Epithelial cell of esophagus (primary cell): Measurements from ENCODE around the gene LARGE2.

Experiments
- DNase-seq: peaks from one replicate; pipeline ENCODE4 v3.0.0; 2010; ENCODE audit warnings: low read depth
- H3K4me3 ChIP-seq: 2 replicates; pipeline ENCODE4 v1.5.1; 2011; ENCODE audit warnings: mild to moderate bottlenecking, low read length, control low read depth
- TF ChIP-seq, protein P1 (sequence below): IDR thresholded peaks from 2 replicates; pipeline ENCODE4 v1.5.1; 2011; ENCODE audit warnings: low read depth, mild to moderate bottlenecking, low read length, control low read depth, inconsistent platforms; ENCODE audit not compliant: insufficient read depth; ENCODE audit errors: missing control alignments

LARGE2 gene

DNA sequence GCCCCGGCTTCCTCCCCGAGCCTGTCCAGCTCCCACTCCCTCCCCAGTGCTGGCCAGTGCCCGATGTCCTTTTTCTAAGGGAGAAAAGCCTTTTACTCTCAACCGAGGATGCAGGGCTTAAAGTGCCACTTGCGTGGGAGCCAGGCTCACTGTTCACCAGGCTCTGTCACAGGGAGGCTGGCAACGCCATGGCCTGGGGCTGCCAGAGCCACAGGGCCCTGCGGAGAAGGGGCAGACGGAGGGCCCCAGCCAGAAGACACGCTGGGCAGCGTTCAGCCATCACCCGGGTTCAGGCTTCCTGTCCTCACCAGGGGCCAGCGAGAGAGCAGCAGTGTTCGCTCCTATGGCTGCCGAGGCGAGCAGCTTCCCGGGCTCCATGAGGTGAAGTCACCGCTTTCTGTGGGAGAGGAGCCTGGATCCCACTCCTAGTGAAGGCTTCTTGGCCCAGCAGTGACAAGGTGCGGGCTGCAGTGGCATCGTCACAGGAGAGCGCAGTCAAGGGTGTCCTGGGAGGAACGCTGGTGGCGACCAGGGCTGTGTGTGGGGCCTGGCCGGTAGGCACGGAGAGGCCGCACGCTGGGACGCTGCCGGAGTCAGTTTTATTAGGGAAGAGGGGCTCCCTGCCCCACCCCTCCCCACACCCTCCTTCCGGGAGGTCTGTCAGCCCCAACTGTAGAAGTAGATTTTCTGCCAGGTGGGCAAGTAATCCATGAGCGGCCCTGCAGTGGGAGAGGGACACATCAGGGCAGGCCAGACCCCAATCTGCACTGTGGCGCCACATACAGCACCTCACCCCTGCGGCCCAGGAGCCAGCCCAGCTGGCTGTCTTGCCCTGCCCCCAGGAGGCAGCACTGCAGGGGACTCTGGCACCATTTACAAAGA is 12.6 kb upstream of the LARGE2 start:
- DNase-seq, result no peak
- TF ChIP-seq, protein P1, sequence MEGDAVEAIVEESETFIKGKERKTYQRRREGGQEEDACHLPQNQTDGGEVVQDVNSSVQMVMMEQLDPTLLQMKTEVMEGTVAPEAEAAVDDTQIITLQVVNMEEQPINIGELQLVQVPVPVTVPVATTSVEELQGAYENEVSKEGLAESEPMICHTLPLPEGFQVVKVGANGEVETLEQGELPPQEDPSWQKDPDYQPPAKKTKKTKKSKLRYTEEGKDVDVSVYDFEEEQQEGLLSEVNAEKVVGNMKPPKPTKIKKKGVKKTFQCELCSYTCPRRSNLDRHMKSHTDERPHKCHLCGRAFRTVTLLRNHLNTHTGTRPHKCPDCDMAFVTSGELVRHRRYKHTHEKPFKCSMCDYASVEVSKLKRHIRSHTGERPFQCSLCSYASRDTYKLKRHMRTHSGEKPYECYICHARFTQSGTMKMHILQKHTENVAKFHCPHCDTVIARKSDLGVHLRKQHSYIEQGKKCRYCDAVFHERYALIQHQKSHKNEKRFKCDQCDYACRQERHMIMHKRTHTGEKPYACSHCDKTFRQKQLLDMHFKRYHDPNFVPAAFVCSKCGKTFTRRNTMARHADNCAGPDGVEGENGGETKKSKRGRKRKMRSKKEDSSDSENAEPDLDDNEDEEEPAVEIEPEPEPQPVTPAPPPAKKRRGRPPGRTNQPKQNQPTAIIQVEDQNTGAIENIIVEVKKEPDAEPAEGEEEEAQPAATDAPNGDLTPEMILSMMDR, result no peak
- H3K4me3 ChIP-seq, result no peak overlapping the region

DNA sequence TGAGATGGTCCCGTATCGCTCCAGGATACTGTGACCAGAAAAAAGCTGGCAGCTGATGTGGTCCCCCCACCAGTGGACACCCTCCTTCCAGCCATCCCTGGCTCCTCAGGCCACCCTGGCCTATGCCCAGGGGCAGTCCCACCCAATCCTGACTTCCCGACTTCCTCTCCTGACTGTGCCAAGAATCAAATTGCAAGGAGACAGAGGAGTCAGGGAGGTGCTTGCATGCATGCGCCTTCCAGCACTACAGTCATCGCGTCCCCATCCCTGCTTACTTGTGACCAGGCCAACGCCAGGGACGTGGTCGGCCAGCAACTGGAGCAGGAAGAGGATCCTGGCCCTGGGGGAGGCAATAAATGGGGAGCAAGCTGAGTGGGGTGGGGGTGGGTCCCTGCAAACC is 11.8 kb upstream of the LARGE2 start:
- TF ChIP-seq, protein P1, result no peak
- H3K4me3 ChIP-seq, result no peak overlapping the region
- DNase-seq, result no peak

DNA sequence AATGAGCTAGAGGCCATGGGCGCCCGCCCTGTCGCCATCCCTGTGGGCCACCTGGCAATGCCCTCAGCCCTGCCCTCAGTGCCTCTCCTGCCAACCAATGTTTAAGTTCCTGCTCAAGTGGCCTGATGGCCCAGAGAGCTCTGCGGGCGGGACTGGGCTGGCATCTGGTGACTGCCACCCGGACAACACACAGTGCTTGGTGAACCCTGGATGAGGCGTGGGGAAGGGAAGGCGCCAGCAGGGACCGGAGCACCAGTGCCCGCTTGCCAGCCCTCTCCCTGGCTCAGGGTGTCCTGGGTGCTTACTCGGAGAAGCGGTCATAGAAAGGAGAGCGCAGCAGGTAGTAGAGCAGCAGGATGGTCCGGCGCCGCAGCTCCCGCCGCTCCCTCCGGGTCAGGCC is 8.9 kb upstream of the LARGE2 start:
- TF ChIP-seq, protein P1, result no peak
- H3K4me3 ChIP-seq, result no peak overlapping the region
- no peak for DNase-seq

DNA sequence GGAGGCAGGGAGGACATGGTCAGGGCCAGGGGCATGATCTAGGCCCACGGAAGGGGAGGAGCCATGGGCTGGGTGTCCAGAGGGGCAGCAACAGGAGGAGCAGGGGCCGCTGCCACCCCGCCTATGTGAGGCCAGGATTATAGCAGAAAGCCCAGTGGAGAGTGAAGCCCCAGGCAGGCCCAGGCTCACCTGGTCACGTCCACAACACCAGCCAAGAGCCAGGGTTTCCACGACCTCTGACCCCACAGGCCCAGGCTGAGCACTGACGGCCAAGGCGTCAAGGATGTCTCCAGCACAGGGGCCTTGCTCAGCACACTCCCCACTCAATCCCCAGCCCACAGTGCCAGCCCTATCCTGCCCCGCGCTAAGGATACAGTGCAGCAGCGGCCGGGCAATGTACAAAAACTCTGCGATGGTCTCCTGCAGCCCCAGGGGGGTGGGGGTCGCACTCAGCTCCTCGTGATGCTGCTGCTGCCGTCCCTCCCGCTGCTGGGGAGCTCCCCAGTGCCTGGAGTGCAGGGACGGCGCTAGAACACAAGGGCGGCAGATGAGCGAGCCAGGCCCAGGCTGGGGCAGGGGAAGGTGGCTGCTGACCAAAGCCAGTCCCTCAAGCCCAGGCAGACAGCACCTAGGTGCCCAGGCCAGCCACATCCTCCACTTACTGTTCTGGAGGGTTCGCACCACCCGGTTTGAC is 8.4 kb upstream of the LARGE2 start:
- TF ChIP-seq, protein P1, result no peak
- no peak for DNase-seq
- H3K4me3 ChIP-seq, result no peak overlapping the region

DNA sequence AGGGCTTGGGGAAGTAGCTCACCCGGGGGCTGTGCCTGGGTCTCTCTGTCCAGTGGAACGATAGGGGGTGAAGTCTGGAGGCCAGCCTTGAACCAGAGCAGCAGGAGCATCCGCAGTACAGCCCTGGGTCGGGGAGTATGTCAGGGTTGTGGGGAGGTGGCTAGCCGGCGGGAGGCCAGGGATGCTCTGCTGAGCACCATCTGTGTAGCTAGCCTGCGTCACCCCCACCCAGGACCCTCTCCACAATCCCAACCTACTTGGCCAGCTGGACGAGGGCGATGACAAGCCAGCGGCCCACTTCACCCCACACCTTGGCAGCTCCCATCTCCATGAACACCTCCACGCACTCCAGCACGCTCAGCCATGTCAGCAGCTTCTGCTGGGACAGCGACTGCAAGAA is 7.0 kb upstream of the LARGE2 start:
- no peak for DNase-seq
- TF ChIP-seq, protein P1, result no peak
- H3K4me3 ChIP-seq, result no peak overlapping the region

DNA sequence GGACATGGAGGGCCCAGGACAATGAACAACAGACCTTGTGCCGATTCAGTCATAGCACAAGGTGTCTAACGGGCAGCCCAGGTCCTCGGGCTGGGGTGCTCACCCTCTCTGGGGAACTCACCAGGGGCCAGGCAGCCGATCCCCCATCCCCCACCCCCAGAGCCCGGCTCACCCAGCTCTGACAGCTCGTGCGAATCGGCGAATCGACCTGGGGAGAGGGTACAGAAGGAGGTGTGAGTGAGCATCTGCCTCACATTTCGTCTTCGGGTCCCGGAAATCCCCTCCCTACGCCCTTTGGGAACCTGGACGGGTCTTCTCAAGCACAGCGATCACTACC is 5.2 kb upstream of the LARGE2 start:
- TF ChIP-seq, protein P1, result no peak
- no peak for DNase-seq
- H3K4me3 ChIP-seq, result peak overlapping the region; percentile 98
